Testis (tissue), 3 donors: Measurements from ENCODE around the gene CFAP57. TPM values are rescaled to one million over a fixed set of nuclear protein-coding genes. Genes with fewer than 3 reads are reported as not detected.

Experiments used
- DNase-seq: peaks from one replicate; pipeline ENCODE4 v3.0.0-alpha.2; 2019
- H3K27ac ChIP-seq, 2 donors: fragments of 200-600 bp; sonication (generic); one replicate each; pipeline ENCODE4 v1.5.1; 2019
- H3K27me3 ChIP-seq: fragments of 200-600 bp; sonication (generic); one replicate; pipeline ENCODE4 v1.5.1; 2019
- H3K36me3 ChIP-seq: fragments of 200-600 bp; sonication (generic); one replicate; pipeline ENCODE4 v1.5.1; 2017; ENCODE audit warnings: low read depth; ENCODE audit errors: missing control alignments
- H3K4me1 ChIP-seq: fragments of 200-600 bp; sonication (generic); one replicate; pipeline ENCODE4 v1.5.1; 2019
- H3K4me3 ChIP-seq, 2 donors: fragments of 200-600 bp; sonication (generic); one replicate each; pipeline ENCODE4 v1.5.1; 2017 to 2019
- H3K9me3 ChIP-seq: fragments of 200-600 bp; sonication (generic); one replicate; pipeline ENCODE4 v1.5.1; 2017
- POLR2A ChIP-seq: fragments of 450-650 bp; IDR thresholded peaks from one replicate; pipeline ENCODE4 v1.6.1; 2017; ENCODE audit warnings: antibody characterized with exemption, mild to moderate bottlenecking, moderate library complexity
- whole genome bisulfite sequencing, 2 donors: methylation state at CpG; one replicate each; pipeline ENCODE4 v1.1.5; 2018; 5-methylcytosine and 5-hydroxymethylcytosine counted together
- intact Hi-C: fragments of 100-400 bp; cut with DNase I; formaldehyde crosslinking; loops from one replicate; pipeline ENCODE4 v1.15.1; 2023; ENCODE audit warnings: low total_unique reads
- polyA plus RNA-seq: library from polyadenylated mRNA; stranded (reverse); fragments of 350-450 nt; fragmentation: Illumina TruSeq; extraction: RNeasy Lipid Tissue Mini Kit (QIAGEN cat#74804); gene quantifications from one replicate; pipeline ENCODE4 v1.2.3, GENCODE V29; 2014; ENCODE audit warnings: low read depth, low replicate concordance; ENCODE audit not compliant: insufficient read depth
- total RNA-seq, 2 donors: library from RNA; depleted of rRNA; stranded (reverse); fragments of >200 nt; gene quantifications; one replicate each; pipeline ENCODE4 v1.2.3, GENCODE V29; 2016
- TF ChIP-seq, protein P1 (sequence below), 3 experiments: fragments of 450-650 bp in 2 of 3; fragments of 200-600 bp in 1 of 3; sonication (generic) in 1 of 3; IDR thresholded peaks; one replicate each; pipeline ENCODE4 v1.5.1; 2016 to 2019; ENCODE audit warnings: antibody characterized with exemption in 3 of 3, mild to moderate bottlenecking in 2 of 3, moderate library complexity in 1 of 3

Gene CFAP57
- total and polyA plus RNA-seq, 3 donors from 2014 or later = 16.6 to 38.7 (median 22.9) TPM

DNA sequence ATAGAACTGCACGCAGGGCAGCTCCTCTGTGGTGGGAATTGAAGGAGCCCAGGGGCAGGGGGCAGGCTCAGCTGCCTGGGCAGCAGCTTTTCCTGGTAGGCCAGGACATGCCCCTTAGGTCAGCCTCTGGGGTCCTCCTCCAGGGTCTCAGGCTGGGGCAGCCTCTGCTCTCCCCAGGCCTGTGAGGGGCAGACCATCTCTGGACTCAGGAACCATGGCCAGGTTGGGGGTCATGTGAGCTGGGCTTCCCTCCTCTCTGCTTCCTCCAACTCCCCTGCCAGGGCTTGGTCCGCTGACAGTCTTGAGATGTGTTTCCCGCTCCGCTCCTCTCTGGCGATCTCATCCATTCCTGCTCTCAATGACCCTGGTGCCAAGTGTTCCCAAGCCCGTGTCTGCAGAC, 107.5 kb downstream of the CFAP57 start:
- 95 to 97% methylated on average over 5 to 6 of the region's 6 CpGs for WGBS, 2 donors
- no peak for DNase-seq
- Histone ChIP-seq H3K4me1 (peaks cover 1% of the 10 kb centered on the region), H3K4me3 (no peak overlapping the region), H3K9me3 (no peaks in the 10 kb centered on the region), H3K27ac (no peak overlapping the region), H3K27me3 (no peaks in the 10 kb centered on the region), H3K36me3 (no peaks in the 10 kb centered on the region)
- no peak for TF ChIP-seq POLR2A
- TF ChIP-seq, protein P1, sequence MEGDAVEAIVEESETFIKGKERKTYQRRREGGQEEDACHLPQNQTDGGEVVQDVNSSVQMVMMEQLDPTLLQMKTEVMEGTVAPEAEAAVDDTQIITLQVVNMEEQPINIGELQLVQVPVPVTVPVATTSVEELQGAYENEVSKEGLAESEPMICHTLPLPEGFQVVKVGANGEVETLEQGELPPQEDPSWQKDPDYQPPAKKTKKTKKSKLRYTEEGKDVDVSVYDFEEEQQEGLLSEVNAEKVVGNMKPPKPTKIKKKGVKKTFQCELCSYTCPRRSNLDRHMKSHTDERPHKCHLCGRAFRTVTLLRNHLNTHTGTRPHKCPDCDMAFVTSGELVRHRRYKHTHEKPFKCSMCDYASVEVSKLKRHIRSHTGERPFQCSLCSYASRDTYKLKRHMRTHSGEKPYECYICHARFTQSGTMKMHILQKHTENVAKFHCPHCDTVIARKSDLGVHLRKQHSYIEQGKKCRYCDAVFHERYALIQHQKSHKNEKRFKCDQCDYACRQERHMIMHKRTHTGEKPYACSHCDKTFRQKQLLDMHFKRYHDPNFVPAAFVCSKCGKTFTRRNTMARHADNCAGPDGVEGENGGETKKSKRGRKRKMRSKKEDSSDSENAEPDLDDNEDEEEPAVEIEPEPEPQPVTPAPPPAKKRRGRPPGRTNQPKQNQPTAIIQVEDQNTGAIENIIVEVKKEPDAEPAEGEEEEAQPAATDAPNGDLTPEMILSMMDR (IDR thresholded peaks at IDR 0.05) = no peak
- intact Hi-C loops = no loop called here

DNA sequence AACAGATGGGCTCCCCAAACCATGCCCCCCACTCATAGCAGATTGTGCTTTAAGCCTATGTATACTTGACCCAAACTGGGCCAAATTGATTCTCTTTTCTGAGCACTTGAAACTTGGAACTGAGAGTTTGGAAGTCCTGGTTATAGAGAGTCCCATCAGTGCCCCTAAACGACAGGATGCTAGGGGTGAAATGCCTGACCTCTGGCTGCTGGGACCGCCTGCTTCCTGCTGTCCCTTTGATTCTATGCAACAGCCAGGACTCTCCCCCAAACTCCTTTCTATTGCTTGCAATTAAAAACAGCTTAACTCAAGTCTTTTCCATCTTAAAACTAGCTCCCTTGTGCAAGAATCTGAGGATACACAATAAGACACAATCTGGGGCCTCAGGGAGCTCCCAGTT, 108.6 kb downstream of the CFAP57 start:
- no peak for TF ChIP-seq POLR2A
- TF ChIP-seq, protein P1 (IDR thresholded peaks at IDR 0.05) = no peak
- no peaks in the 10 kb centered on the region for H3K36me3 ChIP-seq
- no peaks in the 10 kb centered on the region for H3K27me3 ChIP-seq
- H3K27ac ChIP-seq = no peak overlapping the region
- intact Hi-C loops = no loop called here
- H3K4me3 ChIP-seq = no peak overlapping the region
- WGBS, 2 donors = 57 to 71% methylated on average over 1 to 2 of the region's 2 CpGs
- no peak for DNase-seq
- H3K9me3 ChIP-seq = no peaks in the 10 kb centered on the region
- no peaks in the 10 kb centered on the region for H3K4me1 ChIP-seq

DNA sequence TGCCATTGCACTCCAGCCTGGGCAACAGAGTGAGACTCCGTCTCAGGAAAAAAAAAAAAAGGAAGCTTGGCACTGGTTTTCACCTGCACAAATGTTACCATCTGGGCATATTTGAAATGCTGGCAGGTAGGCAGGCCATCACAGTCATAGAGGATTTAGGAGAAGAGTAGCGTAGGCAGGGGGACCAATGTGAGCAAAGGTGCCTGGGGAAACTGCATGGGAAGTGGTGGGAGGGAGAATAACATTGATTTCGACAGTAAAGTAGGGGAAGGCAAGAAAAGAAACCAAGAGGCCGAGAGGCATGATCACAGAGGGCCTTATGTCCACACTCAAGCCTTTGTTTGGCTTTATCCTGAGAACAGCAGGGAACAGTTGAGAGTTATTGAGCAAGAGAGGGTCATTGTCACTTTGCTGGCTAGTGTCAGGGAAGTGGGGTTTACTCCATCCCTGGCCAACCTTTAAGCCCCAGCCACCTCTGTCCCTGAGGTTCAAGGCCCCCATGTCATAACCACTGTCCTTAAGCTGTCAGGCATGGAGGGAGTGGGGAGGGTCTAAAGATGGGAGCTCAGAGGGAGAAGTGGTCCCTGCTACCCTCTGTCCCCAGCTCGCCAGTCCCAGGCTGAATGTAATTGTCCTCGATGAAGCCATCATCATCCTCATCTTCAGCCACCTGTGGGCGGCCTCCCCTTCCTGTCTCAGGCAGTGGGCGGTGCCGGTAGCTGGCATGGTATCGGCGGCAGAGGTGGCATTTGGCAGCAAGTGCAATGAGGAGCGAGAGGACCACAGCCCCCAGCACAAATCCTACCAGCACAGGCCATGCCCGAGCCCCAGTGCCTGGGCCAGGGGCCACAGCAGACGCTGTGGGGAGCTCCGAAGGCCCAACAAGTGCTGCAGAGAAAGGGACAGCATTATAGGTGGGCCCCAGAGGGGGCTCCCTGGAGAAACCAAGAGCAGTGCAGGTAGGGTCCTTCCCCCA, 110.4 kb downstream of the CFAP57 start:
- Histone ChIP-seq H3K4me1 (no peaks in the 10 kb centered on the region), H3K27me3 (no peaks in the 10 kb centered on the region), H3K27ac (no peak overlapping the region), H3K36me3 (no peaks in the 10 kb centered on the region), H3K9me3 (no peaks in the 10 kb centered on the region), H3K4me3 (no peak overlapping the region)
- no peak for DNase-seq
- WGBS, 2 donors = 84 to 90% methylated on average over 13 to 15 of the region's 15 CpGs
- TF ChIP-seq POLR2A = no peak
- TF ChIP-seq, protein P1 (IDR thresholded peaks at IDR 0.05) = no peak
- intact Hi-C loops = no loop called here

DNA sequence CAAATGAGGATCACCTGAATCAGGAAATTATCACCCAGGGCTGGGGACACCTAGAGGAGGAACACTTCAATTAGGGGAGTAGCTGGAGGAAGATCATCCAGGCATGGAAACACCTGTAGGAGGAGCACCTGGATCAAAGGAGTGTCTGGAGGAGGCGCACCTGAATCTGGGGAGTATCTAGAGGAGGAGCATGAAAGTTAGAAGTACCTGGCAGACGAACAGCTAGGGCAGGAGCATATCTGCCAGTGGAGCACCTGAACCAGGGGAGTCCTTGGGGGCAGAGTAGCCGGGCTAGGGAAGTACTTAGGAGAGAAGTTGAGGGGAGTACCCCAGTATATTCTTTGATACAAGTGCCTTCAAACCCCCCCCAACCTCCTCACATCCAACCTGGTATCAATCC, 111.9 kb downstream of the CFAP57 start:
- DNase-seq = no peak
- Histone ChIP-seq H3K9me3 (no peaks in the 10 kb centered on the region), H3K27ac (no peak overlapping the region), H3K36me3 (no peaks in the 10 kb centered on the region), H3K4me3 (no peak overlapping the region), H3K4me1 (no peaks in the 10 kb centered on the region), H3K27me3 (no peaks in the 10 kb centered on the region)
- 93 to 96% methylated on average over 3 of the region's 3 CpGs for WGBS, 2 donors
- TF ChIP-seq POLR2A = no peak
- TF ChIP-seq, protein P1 (IDR thresholded peaks at IDR 0.05) = no peak
- intact Hi-C loops = no loop called here
